VCaP (cell line): Measurements from ENCODE around the gene CLIC5.

Experiments used
- H3K27ac ChIP-seq: fragments of 450-650 bp; 2 replicates; pipeline ENCODE4 v1.5.1; 2017
- CTCF ChIP-seq: fragments of 450-650 bp; conservative IDR thresholded peaks from 2 replicates; pipeline ENCODE4 v1.5.1; 2017; ENCODE audit warnings: mild to moderate bottlenecking, moderate library complexity

CLIC5 gene

DNA sequence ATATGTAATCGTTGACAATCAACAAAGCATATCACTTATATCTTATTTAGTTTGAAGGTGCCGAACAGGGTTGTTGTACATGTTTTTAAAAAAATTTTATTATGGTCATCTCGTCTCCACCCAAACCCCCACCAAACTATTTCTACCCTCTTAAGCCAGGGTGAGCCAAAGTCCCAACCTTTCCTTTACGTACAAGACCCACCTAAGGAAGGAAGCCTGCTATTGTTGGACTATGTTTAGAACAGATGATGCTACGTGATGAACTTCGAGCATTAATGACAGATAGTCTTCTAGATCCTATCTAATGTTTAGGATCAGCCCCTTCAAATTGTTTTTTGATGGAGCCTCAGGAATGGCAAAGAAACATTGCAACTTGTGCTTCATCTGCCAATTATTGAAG is 44.4 kb downstream of the CLIC5 start:
- no peak overlapping the region for H3K27ac ChIP-seq
- TF ChIP-seq CTCF: no peak

- TF ChIP-seq CTCF: no peak
- peak overlapping the region; percentile 43; the same call in 1 of the 2 replicates for H3K27ac ChIP-seq
Measured at GRCh38 chr6:45970326-45970725, 45.3 kb downstream of the CLIC5 start.

DNA sequence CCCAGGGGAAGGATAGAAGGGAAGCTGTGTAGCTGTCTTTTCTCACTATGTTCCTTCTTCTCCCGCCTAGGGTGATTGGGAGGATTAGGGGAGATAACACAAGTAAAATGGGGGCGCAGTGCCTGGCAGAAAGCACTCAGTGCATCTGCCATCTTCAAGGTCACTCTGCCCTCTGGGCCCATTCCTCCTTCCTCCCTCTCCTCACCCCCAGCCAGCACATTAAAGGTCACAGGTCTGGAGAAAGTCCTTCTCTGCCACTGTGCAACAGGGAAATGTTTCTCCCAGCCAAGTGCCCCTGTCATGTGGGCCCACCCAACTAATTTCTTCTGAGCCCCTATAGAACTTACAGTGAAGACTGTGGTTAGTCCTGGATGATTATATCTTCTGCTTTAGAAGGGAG is 45.8 kb downstream of the CLIC5 start:
- H3K27ac ChIP-seq: peak overlapping the region; percentile 43; the same call in 1 of the 2 replicates
- no peak for TF ChIP-seq CTCF

DNA sequence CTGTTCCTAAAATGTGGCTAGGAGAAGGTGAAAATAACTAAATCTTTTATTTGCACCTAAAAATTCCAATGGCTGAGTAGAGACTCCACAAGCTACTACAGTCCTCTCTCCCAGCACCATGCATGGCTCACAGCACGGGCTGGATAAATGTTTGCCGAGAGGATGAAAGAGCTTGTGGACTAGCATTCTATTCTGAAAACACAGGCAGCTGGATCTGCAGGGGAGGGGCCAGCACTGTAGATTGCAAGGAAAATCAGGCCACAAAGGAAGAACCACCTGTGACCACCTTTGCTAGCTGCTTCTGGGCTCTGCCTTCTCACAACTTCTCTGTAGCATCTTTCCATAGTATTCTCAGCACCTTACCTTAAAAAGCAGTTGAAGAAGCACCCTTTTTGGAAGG is 46.6 kb downstream of the CLIC5 start:
- no peak overlapping the region for H3K27ac ChIP-seq
- no peak for TF ChIP-seq CTCF

DNA sequence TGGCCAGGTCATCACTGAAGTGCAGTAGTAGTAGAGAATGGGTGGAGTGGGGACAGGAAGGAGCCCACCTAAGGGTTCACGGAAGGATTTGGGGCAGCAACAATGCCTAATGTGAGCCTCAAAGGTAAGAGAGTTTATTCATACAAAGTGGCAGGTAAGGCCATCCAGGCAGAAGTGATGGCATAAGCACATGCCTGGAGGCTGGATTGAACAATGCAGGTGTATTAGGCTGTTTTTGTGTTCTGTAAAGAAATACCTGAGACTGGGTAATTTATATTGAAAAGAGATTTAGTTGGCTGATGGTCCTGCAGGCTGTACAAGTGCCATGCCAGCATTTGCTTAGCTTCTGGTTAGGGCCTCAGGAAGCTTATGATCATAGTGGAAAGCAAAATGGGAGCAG is 48.3 kb downstream of the CLIC5 start:
- no peak for TF ChIP-seq CTCF
- no peak overlapping the region for H3K27ac ChIP-seq

DNA sequence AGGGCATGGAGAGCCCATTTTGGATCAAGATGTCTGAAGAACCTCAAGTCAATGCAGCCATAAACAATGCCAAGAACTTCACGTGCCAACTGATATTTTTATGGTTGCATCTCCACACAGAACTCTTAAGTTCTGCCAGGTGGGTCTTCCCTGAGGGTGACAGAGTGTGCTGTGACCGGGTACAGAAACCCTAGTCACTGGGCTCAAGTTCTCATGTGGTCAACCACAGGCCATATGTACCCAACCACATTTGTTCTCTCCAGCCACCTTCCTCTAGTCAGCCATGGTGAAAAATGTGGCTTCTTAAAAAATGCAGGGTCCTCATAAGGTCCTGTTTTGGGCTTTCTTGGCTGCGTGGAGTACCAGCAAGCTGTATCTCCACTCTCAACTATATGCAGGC is 48.9 kb downstream of the CLIC5 start:
- TF ChIP-seq CTCF: no peak
- H3K27ac ChIP-seq: no peak overlapping the region

- no peak for TF ChIP-seq CTCF
- H3K27ac ChIP-seq: no peak overlapping the region
Measured at GRCh38 chr6:45966340-45966739, 49.3 kb downstream of the CLIC5 start.

GRCh38 chr6:45965792-45966191 is 49.9 kb downstream of the CLIC5 start:
- no peak overlapping the region for H3K27ac ChIP-seq
- TF ChIP-seq CTCF: no peak
